Transverse colon (tissue), 4 donors: ENCODE data around the gene DIP2B. TPM values are rescaled to one million over a fixed set of nuclear protein-coding genes. Genes with fewer than 3 reads are reported as not detected.

Experiments used
- DNase-seq: peaks from one replicate; pipeline ENCODE4 v3.0.0-alpha.2; 2019
- H3K27ac ChIP-seq, 4 donors: fragments of 200-600 bp; sonication (generic); 2 replicates each; pipeline ENCODE4 v1.5.1; 2016 to 2018; ENCODE audit warnings: inconsistent platforms in 4 of 4
- H3K27me3 ChIP-seq: fragments of 200-600 bp; sonication (generic); 2 replicates; pipeline ENCODE4 v1.5.1; 2017; ENCODE audit warnings: inconsistent platforms
- H3K36me3 ChIP-seq, 4 donors: fragments of 200-600 bp; sonication (generic); 2 replicates each; pipeline ENCODE4 v1.5.1; 2017 to 2019; ENCODE audit warnings: inconsistent platforms in 4 of 4
- H3K4me1 ChIP-seq, 4 donors: fragments of 200-600 bp; sonication (generic); 2 replicates each; pipeline ENCODE4 v1.5.1; 2017 to 2020; ENCODE audit warnings: inconsistent platforms in 4 of 4
- H3K4me3 ChIP-seq, 4 donors: fragments of 200-600 bp; sonication (generic); 1 replicate in 1 of 4; 2 replicates in 3 of 4; pipeline versions ENCODE4 v1.5.1 to v1.6.1; 2017 to 2019; ENCODE audit warnings: inconsistent platforms in 4 of 4
- H3K9me3 ChIP-seq, 2 donors: fragments of 200-600 bp; sonication (generic); 2 replicates each; pipeline ENCODE4 v1.5.1; 2017 to 2019; ENCODE audit warnings: inconsistent platforms in 2 of 2
- CTCF ChIP-seq, 5 experiments: fragments of 200-600 bp in 3 of 5; fragments of 450-650 bp in 2 of 5; sonication (generic) in 3 of 5; IDR thresholded peaks; 1 replicate in 2 of 5; 2 replicates in 3 of 5; pipeline ENCODE4 v1.5.1; 2016 to 2017; ENCODE audit warnings: antibody characterized with exemption in 5 of 5, inconsistent platforms in 3 of 5, mild to moderate bottlenecking in 2 of 5, moderate library complexity in 1 of 5
- EP300 ChIP-seq: sonication (generic); formaldehyde crosslinking; IDR thresholded peaks from one replicate; pipeline ENCODE4 v1.6.1; 2017; ENCODE audit warnings: antibody characterized with exemption, low read depth
- POLR2A ChIP-seq: fragments of 450-650 bp; IDR thresholded peaks from one replicate; pipeline ENCODE4 v1.6.1; 2016; ENCODE audit warnings: antibody characterized with exemption, mild to moderate bottlenecking, moderate library complexity
- POLR2AphosphoS5 ChIP-seq, 3 donors: sonication (generic); formaldehyde crosslinking; IDR thresholded peaks; one replicate each; pipeline ENCODE4 v1.6.1; 2016; ENCODE audit warnings: antibody characterized with exemption in 3 of 3
- WGBS, 2 donors: methylation state at CpG; one replicate each; pipeline ENCODE4 v1.1.5; 2018; ENCODE audit warnings: low coverage in 1 of 2; 5-methylcytosine and 5-hydroxymethylcytosine counted together
- in situ Hi-C, 4 donors: fragments of 200-750 bp; cut with MboI; loops; one replicate each; pipeline versions ENCODE4 v1.15.0 to v1.15.1; 2017; ENCODE audit warnings: low sequenced_read_pairs in 3 of 4, low pct_ligation_motif_present in 1 of 4, low pct_unique_long_range_greater_than_20kb in 1 of 4
- intact Hi-C: fragments of 100-400 bp; cut with DNase I; formaldehyde crosslinking; loops from one replicate; pipeline ENCODE4 v1.15.1; 2023; ENCODE audit warnings: low total_unique reads
- total RNA-seq, 4 donors: library from RNA; depleted of rRNA; stranded (reverse); fragments of >200 nt; gene quantifications; one replicate each; pipeline ENCODE4 v1.1.0, GENCODE V29; 2016

DIP2B gene
- total RNA-seq, 4 donors from 2014 or later = 40.0 to 129 (median 57.9) TPM

- intact Hi-C loops = no loop called here
- Histone ChIP-seq H3K4me1 (peaks cover 26 to 88% (median 52%) of the 10 kb centered on the region in 4 donors), H3K4me3 (no peak overlapping the region)
Measured at GRCh38 chr12:50533203-50533584, 28.4 kb downstream of the DIP2B start.

DNA sequence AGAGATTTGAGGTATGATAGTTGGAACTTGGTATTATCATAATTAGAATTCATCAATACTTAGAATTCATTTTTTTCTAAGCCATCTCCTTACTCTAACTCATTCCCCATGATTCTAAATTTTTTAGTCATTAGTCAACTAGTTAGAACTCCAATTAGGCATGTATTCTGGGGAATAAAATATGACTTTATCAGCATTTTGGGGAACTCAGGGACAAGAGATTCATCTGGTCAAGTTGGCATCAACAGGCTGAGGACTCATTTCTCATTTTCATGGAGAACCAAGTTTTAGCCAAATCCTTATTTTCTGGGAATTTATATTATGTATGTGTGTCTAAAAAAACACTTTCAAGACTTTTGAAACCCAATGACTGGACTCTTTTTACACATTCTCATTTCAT lies 29.2 kb downstream of the DIP2B start:
- intact Hi-C loops (no loop called here), in situ Hi-C loops (no loop called here)
- H3K4me1 ChIP-seq = peaks cover 24 to 88% (median 50%) of the 10 kb centered on the region in 4 donors

More at GRCh38 chr12:50533203-50533584, 28.4 kb downstream of the DIP2B start:
- 36 to 55% methylated on average over 2 of the region's 2 CpGs for WGBS, 2 donors
- no peaks in the 10 kb centered on the region for H3K36me3 ChIP-seq
- no peaks in the 10 kb centered on the region for H3K27me3 ChIP-seq
- TF ChIP-seq POLR2A (no peak), CTCF (IDR thresholded peaks at IDR 0.05) (no peak), POLR2AphosphoS5 (IDR thresholded peaks at IDR 0.05) (no peak), EP300 (no peak)
- DNase-seq = no peak
- peak overlapping the region; percentile 82 to 89 (median 85) for H3K27ac ChIP-seq
- no peaks in the 10 kb centered on the region for H3K9me3 ChIP-seq
- in situ Hi-C loops = no loop called here

GRCh38 chr12:50536831-50537537 lies 32.2 kb downstream of the DIP2B start:
- in situ Hi-C loops (no loop called here), intact Hi-C loops (no loop called here)
- Histone ChIP-seq H3K9me3 (no peaks in the 10 kb centered on the region), H3K27ac (peak overlapping the region; percentile 22 to 68 (median 50)), H3K36me3 (no peaks in the 10 kb centered on the region), H3K4me3 (no peak overlapping the region), H3K27me3 (no peaks in the 10 kb centered on the region), H3K4me1 (peaks cover 13 to 72% (median 45%) of the 10 kb centered on the region in 4 donors)
- TF ChIP-seq POLR2A (no peak), CTCF (IDR thresholded peaks at IDR 0.05) (no peak), POLR2AphosphoS5 (IDR thresholded peaks at IDR 0.05) (no peak)
- WGBS, 2 donors = 51% methylated on average over 3 to 4 of the region's 4 CpGs
- DNase-seq = no peak

More for the DNA sequence above, 29.2 kb downstream of the DIP2B start:
- TF ChIP-seq CTCF (IDR thresholded peaks at IDR 0.05) = no peak
- DNase-seq = no peak
- Histone ChIP-seq H3K27ac (peak overlapping the region; percentile 82 to 89 (median 85)), H3K9me3 (no peaks in the 10 kb centered on the region), H3K36me3 (no peaks in the 10 kb centered on the region), H3K4me3 (no peak overlapping the region), H3K27me3 (no peaks in the 10 kb centered on the region)

GRCh38 chr12:50537538-50537919 lies 32.7 kb downstream of the DIP2B start:
- 43 to 65% methylated on average over 1 of the region's 1 CpG for WGBS, 2 donors
- Histone ChIP-seq H3K4me1 (peaks cover 12 to 72% (median 43%) of the 10 kb centered on the region in 4 donors), H3K4me3 (no peak overlapping the region), H3K27ac (peak overlapping the region; percentile 22 to 68 (median 50)), H3K9me3 (no peaks in the 10 kb centered on the region), H3K27me3 (no peaks in the 10 kb centered on the region), H3K36me3 (no peaks in the 10 kb centered on the region)
- in situ Hi-C loops (no loop called here), intact Hi-C loops (no loop called here)
- no peak for DNase-seq
- TF ChIP-seq EP300 (no peak), POLR2AphosphoS5 (IDR thresholded peaks at IDR 0.05) (no peak), POLR2A (no peak), CTCF (IDR thresholded peaks at IDR 0.05) (no peak)
